Measurements from ENCODE around the gene ALKBH2.

The ALKBH2 gene

GRCh38 chr12:109116611-109116949 lies 23.3 kb upstream of the ALKBH2 start:
- Histone ChIP-seq H3K4me3 (ENCODE audit: low read length, poor library complexity, severe bottlenecking) (no peak overlapping the region), H3K9me3 (ENCODE audit: insufficient read depth, low read depth, low read length) (no peaks in the 10 kb centered on the region), H3K36me3 (ENCODE audit: insufficient read depth, low read length) (no peaks in the 10 kb centered on the region), H3K9ac (ENCODE audit: low read depth, low read length, poor library complexity, severe bottlenecking) (no peak overlapping the region), H3K9me2 (replicated peaks; ENCODE audit: low read depth, low read length) (no peaks in the 10 kb centered on the region), H3K79me2 (ENCODE audit: insufficient read depth, low read length) (no peaks in the 10 kb centered on the region), H3K27me3 (ENCODE audit: insufficient read depth, low read length, poor library complexity, severe bottlenecking) (no peaks in the 10 kb centered on the region), H3K4me2 (ENCODE audit: low read depth, low read length, poor library complexity, severe bottlenecking) (peak overlapping the region; percentile 12), H3K4me1 (ENCODE audit: insufficient read depth, low read length, poor library complexity, severe bottlenecking) (peaks cover 15% of the 10 kb centered on the region), H3F3A (ENCODE audit: low read depth) (no peaks in the 10 kb centered on the region), H2AFZ (ENCODE audit: low read length) (0 out of 2 replicates have a peak overlapping the region, but pooled peaks have one; percentile 39), H4K20me1 (ENCODE audit: insufficient read depth, low read length, poor library complexity, severe bottlenecking) (no peaks in the 10 kb centered on the region)
- no peak for TF ChIP-seq EZH2phosphoT487 (IDR thresholded peaks at IDR 0.05; ENCODE audit: borderline replicate concordance)
- no peak for TF ChIP-seq CTCF (conservative IDR thresholded peaks at IDR 0.05; ENCODE audit: low read length)

DNA sequence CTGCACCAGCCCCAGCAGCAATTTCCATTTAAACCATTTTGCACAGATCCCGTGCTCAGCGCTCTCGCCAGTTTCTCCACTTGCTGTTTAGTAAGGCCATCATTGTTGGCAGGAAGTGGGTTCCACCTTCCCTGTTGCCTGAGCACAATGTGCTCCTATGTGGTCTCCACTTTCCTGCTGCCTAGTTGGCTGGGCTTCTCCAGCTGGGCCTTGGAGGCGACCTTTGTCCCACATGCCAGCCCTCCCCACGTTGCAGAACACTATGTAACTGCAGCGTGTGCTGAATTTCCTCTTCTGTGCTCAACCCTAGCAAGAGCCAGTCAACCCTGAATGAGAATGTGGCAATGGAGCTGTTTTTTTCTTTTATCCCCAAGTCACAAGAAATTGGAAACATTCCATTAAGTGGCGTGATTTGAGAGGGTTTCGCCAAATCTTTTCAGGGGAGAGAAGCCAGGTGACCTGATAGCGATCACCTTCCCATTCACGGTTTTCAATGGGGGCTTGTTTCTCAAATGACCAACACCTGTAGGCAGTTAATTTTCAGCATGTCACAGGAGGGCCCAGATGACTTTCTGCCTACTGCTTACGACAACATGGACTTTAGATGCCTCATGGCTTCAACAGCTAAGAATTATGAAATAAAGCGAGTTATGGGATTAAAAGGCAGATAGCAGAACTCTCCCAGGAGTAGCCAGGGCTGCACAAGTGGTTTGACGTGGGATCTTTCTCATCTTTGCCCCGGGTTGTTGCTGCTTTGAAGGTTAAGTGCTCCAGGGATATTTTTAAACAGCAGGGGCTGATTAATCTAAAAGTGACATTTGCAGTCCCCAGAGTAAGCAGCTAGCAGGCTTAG lies 22.7 kb upstream of the ALKBH2 start, which contains the start of gene ACACB:
ACACB (plus strand) TSS at position 830 of the 853 bp plus-strand sequence. CDS start 22,819 bp downstream, outside the sequence.
- Histone ChIP-seq H3K9ac (ENCODE audit: low read depth, low read length, poor library complexity, severe bottlenecking) (no peak within 1 kb of the TSS), H3K79me2 (ENCODE audit: insufficient read depth, low read length) (no peaks in the 10 kb centered on the region), H2AFZ (ENCODE audit: low read length) (peak within 1 kb of the TSS; percentile 50; the same call in 1 of the 2 replicates), H3K4me1 (ENCODE audit: insufficient read depth, low read length, poor library complexity, severe bottlenecking) (peaks cover 15% of the 10 kb centered on the region), H3F3A (ENCODE audit: low read depth) (no peaks in the 10 kb centered on the region), H3K9me2 (replicated peaks; ENCODE audit: low read depth, low read length) (no peaks in the 10 kb centered on the region), H4K20me1 (ENCODE audit: insufficient read depth, low read length, poor library complexity, severe bottlenecking) (no peaks in the 10 kb centered on the region), H3K27me3 (ENCODE audit: insufficient read depth, low read length, poor library complexity, severe bottlenecking) (no peaks in the 10 kb centered on the region), H3K36me3 (ENCODE audit: insufficient read depth, low read length) (no peaks in the 10 kb centered on the region), H3K9me3 (ENCODE audit: insufficient read depth, low read depth, low read length) (no peaks in the 10 kb centered on the region), H3K4me2 (ENCODE audit: low read depth, low read length, poor library complexity, severe bottlenecking) (peak within 1 kb of the TSS; percentile 12), H3K4me3 (ENCODE audit: low read length, poor library complexity, severe bottlenecking) (no peak within 1 kb of the TSS)
- TF ChIP-seq CTCF (conservative IDR thresholded peaks at IDR 0.05; ENCODE audit: low read length) (no peak), EZH2phosphoT487 (IDR thresholded peaks at IDR 0.05; ENCODE audit: borderline replicate concordance) (no peak)

GRCh38 chr12:109115404-109115757 lies 22.1 kb upstream of the ALKBH2 start:
- Histone ChIP-seq H3K4me2 (ENCODE audit: low read depth, low read length, poor library complexity, severe bottlenecking) (peak overlapping the region; percentile 12), H4K20me1 (ENCODE audit: insufficient read depth, low read length, poor library complexity, severe bottlenecking) (no peaks in the 10 kb centered on the region), H3K4me1 (ENCODE audit: insufficient read depth, low read length, poor library complexity, severe bottlenecking) (peaks cover 15% of the 10 kb centered on the region), H3F3A (ENCODE audit: low read depth) (no peaks in the 10 kb centered on the region), H3K9ac (ENCODE audit: low read depth, low read length, poor library complexity, severe bottlenecking) (no peak overlapping the region), H3K4me3 (ENCODE audit: low read length, poor library complexity, severe bottlenecking) (no peak overlapping the region), H3K79me2 (ENCODE audit: insufficient read depth, low read length) (no peaks in the 10 kb centered on the region), H3K36me3 (ENCODE audit: insufficient read depth, low read length) (peaks cover 1% of the 10 kb centered on the region; the same call in 1 of the 2 replicates), H2AFZ (ENCODE audit: low read length) (peak overlapping the region; percentile 50; the same call in 1 of the 2 replicates), H3K9me2 (replicated peaks; ENCODE audit: low read depth, low read length) (no peaks in the 10 kb centered on the region), H3K27me3 (ENCODE audit: insufficient read depth, low read length, poor library complexity, severe bottlenecking) (no peaks in the 10 kb centered on the region), H3K9me3 (ENCODE audit: insufficient read depth, low read depth, low read length) (no peaks in the 10 kb centered on the region)
- TF ChIP-seq EZH2phosphoT487 (IDR thresholded peaks at IDR 0.05; ENCODE audit: borderline replicate concordance), result no peak
- no peak for TF ChIP-seq CTCF (conservative IDR thresholded peaks at IDR 0.05; ENCODE audit: low read length)
